Caco-2 (cell line): ENCODE results near the gene ZMYM3. TPM values are rescaled to one million over a fixed set of nuclear protein-coding genes. Genes with fewer than 3 reads are reported as not detected.

Source experiments
- BruUV-seq: library from RNA; stranded (reverse); fragments of 400-500 nt; replicated peaks from 2 replicates; lab custom pipeline; 2021; lab: Mats Ljungman, UMichigan
- CTCF ChIA-PET: fragments of 300-600 bp; sonication (Branson Sonifier 250); formaldehyde crosslinking; loops from one replicate; lab custom pipeline; 2022; ENCODE audit warnings: antibody characterized with exemption; lab: Charles Lee
- POLR2A ChIA-PET: fragments of 300-600 bp; sonication (Branson Sonifier 250); formaldehyde crosslinking; loops from one replicate; lab custom pipeline; 2022; ENCODE audit warnings: antibody characterized with exemption; lab: Charles Lee
- DNase-seq, 2 experiments: peaks; one replicate each; pipeline versions ENCODE4 v3.0.0 to v3.0.0-alpha.2; 2020 to 2022
- H3K27me3 ChIP-seq: replicated peaks from 2 replicates; pipeline ENCODE4 v1.6.0; 2011; ENCODE audit warnings: low read length; ENCODE audit not compliant: control insufficient read depth, insufficient read depth
- H3K36me3 ChIP-seq: 2 replicates; pipeline ENCODE4 v1.5.1; 2011; ENCODE audit warnings: low read length; ENCODE audit not compliant: control insufficient read depth, insufficient read depth
- H3K4me1 ChIP-seq: fragments of 250-450 bp; sonication (Bioruptor Pico); 2 replicates; pipeline ENCODE4 v1.5.1; 2020; ENCODE audit warnings: mild to moderate bottlenecking
- H3K4me3 ChIP-seq: 2 replicates; pipeline ENCODE4 v1.5.1; 2011; ENCODE audit warnings: low read depth, mild to moderate bottlenecking, control low read depth, low read length
- H3K9me3 ChIP-seq: fragments of 250-450 bp; sonication (Bioruptor Pico); 2 replicates; pipeline ENCODE4 v1.5.1; 2020; ENCODE audit warnings: mild to moderate bottlenecking, moderate library complexity
- H3K27ac Mint-ChIP-seq: one replicate; pipeline ENCODE4 v1.8.0; 2022; ENCODE audit warnings: mixed read lengths; ENCODE audit not compliant: unreplicated experiment
- H3K27me3 Mint-ChIP-seq: one replicate; pipeline ENCODE4 v1.8.0; 2022; ENCODE audit warnings: mixed read lengths; ENCODE audit not compliant: insufficient read depth, unreplicated experiment
- H3K36me3 Mint-ChIP-seq: one replicate; pipeline ENCODE4 v1.8.0; 2022; ENCODE audit warnings: mild to moderate bottlenecking, mixed read lengths; ENCODE audit not compliant: insufficient read depth, unreplicated experiment
- H3K4me1 Mint-ChIP-seq: one replicate; pipeline ENCODE4 v1.8.0; 2022; ENCODE audit warnings: low read depth, mixed read lengths; ENCODE audit not compliant: unreplicated experiment
- H3K4me3 Mint-ChIP-seq: one replicate; pipeline ENCODE4 v1.8.0; 2022; ENCODE audit warnings: mild to moderate bottlenecking, moderate library complexity, mixed read lengths; ENCODE audit not compliant: unreplicated experiment
- H3K9me3 Mint-ChIP-seq: one replicate; pipeline ENCODE4 v1.8.0; 2022; ENCODE audit warnings: mixed read lengths; ENCODE audit not compliant: unreplicated experiment
- intact Hi-C: fragments of 100-400 bp; cut with micrococcal nuclease; formaldehyde crosslinking; loops from one replicate; pipeline ENCODE4 v1.10.0; 2022; ENCODE audit not compliant: unreplicated experiment
- total RNA-seq: library from RNA; stranded (reverse); gene quantifications from 2 replicates; pipeline ENCODE4 v1.2.3, GENCODE V29; 2022
- TF ChIP-seq, protein P1 (sequence below), 2 experiments: fragments of 200-600 bp in 1 of 2; IDR thresholded peaks; 1 replicate in 1 of 2; 2 replicates in 1 of 2; pipeline versions ENCODE4 v1.5.1 to v1.8.0; 2011 to 2022; ENCODE audit warnings: antibody characterized with exemption in 1 of 2, control low read depth in 1 of 2, inconsistent platforms in 1 of 2, low read depth in 1 of 2, low read length in 1 of 2, mild to moderate bottlenecking in 1 of 2, moderate library complexity in 1 of 2; ENCODE audit not compliant: insufficient read depth in 1 of 2, severe bottlenecking in 1 of 2, unreplicated experiment in 1 of 2

ZMYM3 gene
- total RNA-seq, 1 experiment from 2014 or later = 55.1 TPM

DNA sequence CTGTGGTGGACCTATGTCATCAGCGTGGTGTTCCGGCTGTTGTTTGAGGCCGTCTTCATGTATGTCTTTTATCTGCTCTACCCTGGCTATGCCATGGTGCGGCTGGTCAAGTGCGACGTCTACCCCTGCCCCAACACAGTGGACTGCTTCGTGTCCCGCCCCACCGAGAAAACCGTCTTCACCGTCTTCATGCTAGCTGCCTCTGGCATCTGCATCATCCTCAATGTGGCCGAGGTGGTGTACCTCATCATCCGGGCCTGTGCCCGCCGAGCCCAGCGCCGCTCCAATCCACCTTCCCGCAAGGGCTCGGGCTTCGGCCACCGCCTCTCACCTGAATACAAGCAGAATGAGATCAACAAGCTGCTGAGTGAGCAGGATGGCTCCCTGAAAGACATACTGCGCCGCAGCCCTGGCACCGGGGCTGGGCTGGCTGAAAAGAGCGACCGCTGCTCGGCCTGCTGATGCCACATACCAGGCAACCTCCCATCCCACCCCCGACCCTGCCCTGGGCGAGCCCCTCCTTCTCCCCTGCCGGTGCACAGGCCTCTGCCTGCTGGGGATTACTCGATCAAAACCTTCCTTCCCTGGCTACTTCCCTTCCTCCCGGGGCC lies 29.7 kb downstream of the ZMYM3 start:
- Mint-ChIP-seq H3K27ac (no peak overlapping the region), H3K27me3 (no peaks in the 10 kb centered on the region), H3K36me3 (peaks cover 6% of the 10 kb centered on the region), H3K4me1 (peaks cover 18% of the 10 kb centered on the region), H3K4me3 (no peak overlapping the region), H3K9me3 (no peaks in the 10 kb centered on the region)
- H3K9me3 ChIP-seq = no peaks in the 10 kb centered on the region
- intact Hi-C loops = no loop called here
- ChIA-PET POLR2A (no interaction called here), CTCF (no interaction called here)
- H3K4me3 ChIP-seq = no peak overlapping the region
- peaks cover 29% of the 10 kb centered on the region for H3K4me1 ChIP-seq
- H3K36me3 ChIP-seq = no peaks in the 10 kb centered on the region
- BruUV-seq = no TSS peak
- no peak for DNase-seq
- TF ChIP-seq, protein P1, sequence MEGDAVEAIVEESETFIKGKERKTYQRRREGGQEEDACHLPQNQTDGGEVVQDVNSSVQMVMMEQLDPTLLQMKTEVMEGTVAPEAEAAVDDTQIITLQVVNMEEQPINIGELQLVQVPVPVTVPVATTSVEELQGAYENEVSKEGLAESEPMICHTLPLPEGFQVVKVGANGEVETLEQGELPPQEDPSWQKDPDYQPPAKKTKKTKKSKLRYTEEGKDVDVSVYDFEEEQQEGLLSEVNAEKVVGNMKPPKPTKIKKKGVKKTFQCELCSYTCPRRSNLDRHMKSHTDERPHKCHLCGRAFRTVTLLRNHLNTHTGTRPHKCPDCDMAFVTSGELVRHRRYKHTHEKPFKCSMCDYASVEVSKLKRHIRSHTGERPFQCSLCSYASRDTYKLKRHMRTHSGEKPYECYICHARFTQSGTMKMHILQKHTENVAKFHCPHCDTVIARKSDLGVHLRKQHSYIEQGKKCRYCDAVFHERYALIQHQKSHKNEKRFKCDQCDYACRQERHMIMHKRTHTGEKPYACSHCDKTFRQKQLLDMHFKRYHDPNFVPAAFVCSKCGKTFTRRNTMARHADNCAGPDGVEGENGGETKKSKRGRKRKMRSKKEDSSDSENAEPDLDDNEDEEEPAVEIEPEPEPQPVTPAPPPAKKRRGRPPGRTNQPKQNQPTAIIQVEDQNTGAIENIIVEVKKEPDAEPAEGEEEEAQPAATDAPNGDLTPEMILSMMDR (IDR thresholded peaks at IDR 0.05; ENCODE audit: insufficient read depth in 1 of 2, low read depth in 1 of 2, low read length in 1 of 2, severe bottlenecking in 1 of 2, unreplicated experiment in 1 of 2) = no peak
- H3K27me3 ChIP-seq = no peaks in the 10 kb centered on the region

DNA sequence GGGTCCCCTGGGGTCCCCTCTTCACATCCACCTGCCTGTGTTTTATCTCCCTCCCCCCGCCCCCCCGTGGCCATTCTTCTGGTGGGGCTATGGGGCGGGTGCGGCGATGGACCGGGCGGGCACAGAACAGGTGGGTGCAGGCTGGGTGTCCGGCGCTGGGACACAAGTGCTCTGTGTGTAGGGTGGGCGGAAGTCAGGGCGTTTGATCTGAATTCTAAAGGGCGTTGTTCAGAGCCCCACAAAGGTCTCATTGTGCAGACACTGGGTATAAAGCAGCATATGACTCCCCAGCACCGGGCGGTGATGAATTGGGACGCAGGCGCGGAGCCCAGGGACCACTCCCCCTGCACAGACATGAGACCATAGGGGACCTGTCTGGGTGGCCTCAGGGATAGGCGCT lies 31.0 kb downstream of the ZMYM3 start, which contains the start of gene GJB1:
GJB1 (plus strand) TSS at position 296 of the 400 bp plus-strand sequence. CDS start 484 bp downstream, outside the sequence.
- Mint-ChIP-seq H3K27me3 (no peaks in the 10 kb centered on the region), H3K9me3 (no peaks in the 10 kb centered on the region), H3K27ac (no peak within 1 kb of the TSS), H3K4me3 (no peak within 1 kb of the TSS), H3K36me3 (peaks cover 10% of the 10 kb centered on the region), H3K4me1 (peaks cover 15% of the 10 kb centered on the region)
- Histone ChIP-seq H3K27me3 (no peaks in the 10 kb centered on the region), H3K36me3 (no peaks in the 10 kb centered on the region), H3K4me3 (no peak within 1 kb of the TSS), H3K4me1 (peaks cover 25% of the 10 kb centered on the region), H3K9me3 (no peaks in the 10 kb centered on the region)
- no peak for DNase-seq
- TF ChIP-seq, protein P1 (IDR thresholded peaks at IDR 0.05; ENCODE audit: insufficient read depth in 1 of 2, low read depth in 1 of 2, low read length in 1 of 2, severe bottlenecking in 1 of 2, unreplicated experiment in 1 of 2) = no peak
- POLR2A ChIA-PET = interaction anchor here (0.6 to 1.0 kb wide), 2 partner anchors 41 to 60 kb away, joined by 3 to 7 read pairs; partner anchors contain the start of gene NONO
- CTCF ChIA-PET = no interaction called here
- intact Hi-C loops = no loop called here
- BruUV-seq = no TSS peak

DNA sequence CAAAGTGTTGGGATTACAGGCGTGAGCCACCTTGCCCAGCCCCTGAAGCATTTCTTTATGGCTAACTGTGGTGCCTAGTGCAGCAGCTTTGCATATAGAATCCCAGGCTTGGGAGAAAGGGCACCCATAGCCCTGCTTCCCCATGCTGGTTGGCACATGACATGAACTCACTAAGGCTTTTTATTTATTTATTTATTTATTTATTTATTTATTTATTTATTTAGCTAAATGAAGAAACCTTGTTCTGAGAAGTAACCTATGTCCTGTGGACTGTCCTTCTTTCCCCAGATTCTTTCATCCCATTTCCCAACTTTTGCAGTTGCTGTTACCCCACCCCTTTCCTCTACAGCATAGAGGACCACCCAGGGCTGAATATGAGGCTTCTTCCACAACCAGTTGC lies 32.8 kb downstream of the ZMYM3 start:
- BruUV-seq = no TSS peak
- no peaks in the 10 kb centered on the region for H3K36me3 ChIP-seq
- ChIA-PET POLR2A (no interaction called here), CTCF (no interaction called here)
- no peak overlapping the region for H3K4me3 ChIP-seq
- Mint-ChIP-seq H3K27ac (no peak overlapping the region), H3K9me3 (no peaks in the 10 kb centered on the region), H3K4me3 (no peak overlapping the region), H3K4me1 (peaks cover 26% of the 10 kb centered on the region), H3K36me3 (peaks cover 20% of the 10 kb centered on the region), H3K27me3 (no peaks in the 10 kb centered on the region)
- no peaks in the 10 kb centered on the region for H3K9me3 ChIP-seq
- H3K27me3 ChIP-seq = no peaks in the 10 kb centered on the region
- H3K4me1 ChIP-seq = peaks cover 20% of the 10 kb centered on the region
- intact Hi-C loops = no loop called here
- TF ChIP-seq, protein P1 (IDR thresholded peaks at IDR 0.05; ENCODE audit: insufficient read depth in 1 of 2, low read depth in 1 of 2, low read length in 1 of 2, severe bottlenecking in 1 of 2, unreplicated experiment in 1 of 2) = no peak
- DNase-seq = no peak
